Measurements from ENCODE around the gene CCDC88B.

DNA sequence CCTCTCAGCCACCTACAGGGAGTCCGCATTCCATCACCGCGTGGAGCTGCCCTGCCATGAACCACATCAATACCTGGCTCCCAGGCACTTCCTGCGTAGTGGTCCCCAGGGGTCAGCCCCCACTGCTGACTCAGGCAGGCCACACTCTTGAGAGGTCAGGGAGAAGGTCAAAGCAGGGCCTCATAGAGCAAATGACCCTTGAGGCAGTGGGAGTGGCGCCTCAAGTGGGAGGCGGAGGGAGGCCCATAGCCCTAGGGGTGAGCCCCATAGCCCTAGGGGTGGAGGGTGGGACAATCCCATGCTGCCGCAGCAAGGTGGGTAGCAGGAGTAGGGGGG lies 17.1 kb upstream of the CCDC88B start:
- TF ChIP-seq, protein P1, sequence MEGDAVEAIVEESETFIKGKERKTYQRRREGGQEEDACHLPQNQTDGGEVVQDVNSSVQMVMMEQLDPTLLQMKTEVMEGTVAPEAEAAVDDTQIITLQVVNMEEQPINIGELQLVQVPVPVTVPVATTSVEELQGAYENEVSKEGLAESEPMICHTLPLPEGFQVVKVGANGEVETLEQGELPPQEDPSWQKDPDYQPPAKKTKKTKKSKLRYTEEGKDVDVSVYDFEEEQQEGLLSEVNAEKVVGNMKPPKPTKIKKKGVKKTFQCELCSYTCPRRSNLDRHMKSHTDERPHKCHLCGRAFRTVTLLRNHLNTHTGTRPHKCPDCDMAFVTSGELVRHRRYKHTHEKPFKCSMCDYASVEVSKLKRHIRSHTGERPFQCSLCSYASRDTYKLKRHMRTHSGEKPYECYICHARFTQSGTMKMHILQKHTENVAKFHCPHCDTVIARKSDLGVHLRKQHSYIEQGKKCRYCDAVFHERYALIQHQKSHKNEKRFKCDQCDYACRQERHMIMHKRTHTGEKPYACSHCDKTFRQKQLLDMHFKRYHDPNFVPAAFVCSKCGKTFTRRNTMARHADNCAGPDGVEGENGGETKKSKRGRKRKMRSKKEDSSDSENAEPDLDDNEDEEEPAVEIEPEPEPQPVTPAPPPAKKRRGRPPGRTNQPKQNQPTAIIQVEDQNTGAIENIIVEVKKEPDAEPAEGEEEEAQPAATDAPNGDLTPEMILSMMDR (conservative IDR thresholded peaks at IDR 0.05 in 1 of 2, IDR thresholded peaks at IDR 0.05 in 1 of 2; ENCODE audit: low read depth in 1 of 2, low read length in 2 of 2): no peak
- TF ChIP-seq EZH2 (IDR thresholded peaks at IDR 0.05; ENCODE audit: low read length, missing control alignments): no peak

All from fibroblast of lung (primary cell).